HG03520 (cell line): Measurements from ENCODE around the gene TBC1D3E.
"Not testable (repeated sequence)": the region's sequence is repeated elsewhere in the genome, so short reads cannot be mapped to it uniquely, and the experiment has no call there.

Experiments
- ATAC-seq: cut with Tn5 transposase; IDR thresholded peaks from one replicate; pipeline ENCODE4 v1.9.1; 2021; ENCODE audit warnings: mild to moderate bottlenecking, moderate library complexity; ENCODE audit not compliant: unreplicated experiment

TBC1D3E gene

DNA sequence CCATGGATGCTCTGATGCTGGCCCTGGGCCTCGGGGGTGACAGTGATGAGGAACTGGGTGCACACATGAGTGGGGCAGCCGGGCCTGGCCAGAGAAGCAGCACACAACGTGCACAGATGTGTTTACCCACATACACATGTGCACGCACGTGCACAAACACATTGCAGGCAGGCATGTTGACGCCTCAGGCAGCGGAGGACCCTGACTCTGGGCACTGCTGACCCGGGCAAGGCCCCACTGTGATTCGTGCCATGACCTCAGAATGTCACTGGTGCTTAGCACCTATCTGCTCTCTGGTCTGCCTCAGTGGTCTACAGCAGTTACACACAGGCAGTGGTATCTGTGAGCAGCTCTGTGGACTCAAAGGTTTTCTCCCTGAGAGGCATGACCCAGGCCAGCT, at the start of gene TBC1D3E:
TBC1D3E (plus strand) TSS at position 301 of the 400 bp plus-strand sequence. CDS start 1,545 bp downstream, outside the sequence.
- not testable (repeated sequence) for ATAC-seq

DNA sequence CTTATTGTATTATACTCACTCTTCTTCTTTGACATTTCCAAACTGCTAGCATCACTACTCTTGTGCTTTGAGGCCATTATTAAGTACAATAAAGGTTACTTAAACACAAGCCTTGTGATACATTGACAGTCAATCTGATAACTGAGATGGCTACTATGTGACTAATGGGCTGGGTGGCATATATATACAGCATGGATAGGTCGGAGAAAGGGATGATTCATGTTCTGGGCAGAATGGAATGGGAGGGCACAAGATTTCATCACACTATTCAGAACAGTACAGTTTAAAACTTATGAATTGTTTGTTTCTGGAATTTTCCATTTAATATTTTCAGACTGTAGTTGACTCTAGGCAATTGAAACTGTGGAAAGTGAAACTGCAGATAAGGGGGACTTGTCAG, 40.4 kb upstream of the TBC1D3E start:
- ATAC-seq: not testable (repeated sequence)

DNA sequence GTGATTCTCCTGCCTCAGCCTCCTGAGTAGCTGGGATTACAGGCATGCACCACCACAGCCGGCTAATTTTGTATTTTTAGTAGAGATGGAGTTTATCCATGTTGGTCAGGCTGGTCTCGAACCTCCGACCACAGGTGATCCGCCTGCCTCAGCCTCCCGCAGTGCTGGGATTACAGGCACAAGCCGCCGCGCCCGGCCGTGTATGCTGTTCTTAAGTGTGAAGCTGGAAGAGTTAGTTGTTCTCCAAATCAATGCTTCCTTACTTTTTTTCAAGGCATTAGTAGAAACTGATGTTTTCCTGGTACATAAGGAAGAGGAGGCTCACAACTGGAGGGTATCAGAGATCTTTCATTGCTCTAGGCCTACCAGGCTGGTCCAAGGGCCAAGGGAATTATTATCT, 39.6 kb upstream of the TBC1D3E start:
- not testable (repeated sequence) for ATAC-seq

DNA sequence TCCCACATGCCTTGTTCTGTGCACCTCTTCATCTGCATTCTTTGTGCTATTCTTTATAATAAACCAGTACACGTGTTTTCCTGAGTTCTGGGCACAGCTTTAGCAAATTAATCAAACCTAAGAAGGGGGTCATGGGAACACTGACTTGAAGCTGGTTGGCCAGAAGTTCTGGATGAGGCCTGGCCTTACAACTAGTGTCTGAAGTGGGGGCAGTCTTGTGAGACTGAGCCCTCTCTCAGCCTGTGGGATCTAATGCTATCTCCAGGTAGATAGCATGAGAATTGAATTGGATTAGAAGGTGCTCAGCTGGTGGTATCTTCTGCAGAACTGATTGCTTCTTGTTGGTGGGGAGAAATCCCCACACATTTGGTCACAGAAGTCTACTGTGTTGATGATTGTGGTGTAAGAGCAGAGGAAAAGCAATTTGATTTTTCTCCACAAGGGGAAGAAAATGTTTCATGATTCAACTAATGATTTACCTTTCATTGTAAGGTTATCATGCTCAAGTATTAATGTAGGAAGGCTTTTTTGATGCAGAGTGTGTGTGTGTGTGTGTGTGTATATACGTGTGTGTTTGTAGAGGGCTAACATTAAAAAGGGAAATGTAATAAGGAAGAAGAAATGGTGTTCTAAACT, 33.6 kb upstream of the TBC1D3E start:
- ATAC-seq: not testable (repeated sequence)

DNA sequence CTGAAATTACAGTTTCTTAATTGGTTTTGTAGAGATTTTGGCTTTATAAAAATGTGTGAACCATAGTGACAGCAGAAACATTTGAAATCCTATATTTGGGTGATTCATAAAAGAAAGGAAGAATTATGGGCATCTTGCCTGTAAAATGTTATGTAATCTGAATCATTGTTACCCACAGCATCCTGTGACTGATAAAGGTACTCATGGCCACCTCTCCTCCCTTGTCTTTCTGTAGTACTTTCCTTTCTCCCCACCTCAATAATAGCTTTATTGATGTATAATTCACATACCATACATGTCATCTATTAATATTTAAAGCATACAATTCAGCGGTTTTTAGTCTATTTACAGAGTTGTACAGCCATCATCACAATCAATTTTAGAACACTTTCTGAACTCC, 28.5 kb upstream of the TBC1D3E start:
- ATAC-seq: not testable (repeated sequence)

DNA sequence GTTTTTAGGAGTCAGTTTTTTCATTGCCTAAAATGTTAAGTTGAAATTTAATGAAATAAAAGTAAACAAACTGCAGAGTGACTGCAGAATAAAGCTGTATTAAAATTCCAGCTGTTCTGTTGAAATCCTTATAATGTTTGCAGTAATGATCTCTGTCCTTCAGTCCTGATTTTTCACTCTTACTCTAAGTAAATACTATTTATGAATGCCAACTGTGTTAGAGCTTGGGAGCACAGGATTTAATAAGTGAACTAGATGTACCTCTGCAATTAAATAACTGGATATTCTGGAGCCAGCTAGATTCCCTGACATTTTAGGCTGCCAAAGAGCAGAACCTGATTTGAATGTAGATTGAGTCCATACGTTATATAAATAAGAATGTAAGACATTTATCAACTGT, 7.9 kb upstream of the TBC1D3E start:
- not testable (repeated sequence) for ATAC-seq

DNA sequence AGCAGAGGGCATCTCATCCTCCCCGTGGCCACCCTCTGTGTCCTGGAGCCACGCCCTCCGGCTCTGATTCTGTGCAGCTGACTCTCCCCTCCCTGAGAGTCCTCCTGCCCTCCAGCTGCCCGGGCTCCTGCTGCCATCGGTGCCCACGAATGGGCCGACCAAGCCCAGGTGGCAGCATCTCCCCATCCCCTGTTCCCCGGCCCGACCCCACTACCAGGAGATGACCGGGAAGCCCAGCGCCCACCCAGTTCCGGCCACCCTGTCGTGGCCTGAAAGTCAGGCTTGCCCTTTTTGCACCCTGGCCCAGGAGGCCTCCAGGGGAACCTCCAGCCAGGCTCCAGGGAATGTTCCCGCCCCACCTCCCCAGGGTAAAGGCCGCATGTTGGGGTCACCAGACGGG, 7.1 kb downstream of the TBC1D3E start:
- ATAC-seq: not testable (repeated sequence)
